ENCODE results near the gene MRPL20.

- TF ChIP-seq, protein P1, sequence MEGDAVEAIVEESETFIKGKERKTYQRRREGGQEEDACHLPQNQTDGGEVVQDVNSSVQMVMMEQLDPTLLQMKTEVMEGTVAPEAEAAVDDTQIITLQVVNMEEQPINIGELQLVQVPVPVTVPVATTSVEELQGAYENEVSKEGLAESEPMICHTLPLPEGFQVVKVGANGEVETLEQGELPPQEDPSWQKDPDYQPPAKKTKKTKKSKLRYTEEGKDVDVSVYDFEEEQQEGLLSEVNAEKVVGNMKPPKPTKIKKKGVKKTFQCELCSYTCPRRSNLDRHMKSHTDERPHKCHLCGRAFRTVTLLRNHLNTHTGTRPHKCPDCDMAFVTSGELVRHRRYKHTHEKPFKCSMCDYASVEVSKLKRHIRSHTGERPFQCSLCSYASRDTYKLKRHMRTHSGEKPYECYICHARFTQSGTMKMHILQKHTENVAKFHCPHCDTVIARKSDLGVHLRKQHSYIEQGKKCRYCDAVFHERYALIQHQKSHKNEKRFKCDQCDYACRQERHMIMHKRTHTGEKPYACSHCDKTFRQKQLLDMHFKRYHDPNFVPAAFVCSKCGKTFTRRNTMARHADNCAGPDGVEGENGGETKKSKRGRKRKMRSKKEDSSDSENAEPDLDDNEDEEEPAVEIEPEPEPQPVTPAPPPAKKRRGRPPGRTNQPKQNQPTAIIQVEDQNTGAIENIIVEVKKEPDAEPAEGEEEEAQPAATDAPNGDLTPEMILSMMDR (IDR thresholded peaks at IDR 0.05; ENCODE audit: low read depth, low read length, missing input control), result no peak
- TF ChIP-seq RAD21 (IDR thresholded peaks at IDR 0.05) (no peak), TAF1 (conservative IDR thresholded peaks at IDR 0.05) (no peak), EGR1 (IDR thresholded peaks at IDR 0.05; ENCODE audit: low read depth in 2 of 2) (no peak), RXRA (IDR thresholded peaks at IDR 0.05) (no peak), YY1 (IDR thresholded peaks at IDR 0.05) (no peak), FOXA1 (IDR thresholded peaks at IDR 0.05) (no peak)
- TF ChIP-seq, protein P2, sequence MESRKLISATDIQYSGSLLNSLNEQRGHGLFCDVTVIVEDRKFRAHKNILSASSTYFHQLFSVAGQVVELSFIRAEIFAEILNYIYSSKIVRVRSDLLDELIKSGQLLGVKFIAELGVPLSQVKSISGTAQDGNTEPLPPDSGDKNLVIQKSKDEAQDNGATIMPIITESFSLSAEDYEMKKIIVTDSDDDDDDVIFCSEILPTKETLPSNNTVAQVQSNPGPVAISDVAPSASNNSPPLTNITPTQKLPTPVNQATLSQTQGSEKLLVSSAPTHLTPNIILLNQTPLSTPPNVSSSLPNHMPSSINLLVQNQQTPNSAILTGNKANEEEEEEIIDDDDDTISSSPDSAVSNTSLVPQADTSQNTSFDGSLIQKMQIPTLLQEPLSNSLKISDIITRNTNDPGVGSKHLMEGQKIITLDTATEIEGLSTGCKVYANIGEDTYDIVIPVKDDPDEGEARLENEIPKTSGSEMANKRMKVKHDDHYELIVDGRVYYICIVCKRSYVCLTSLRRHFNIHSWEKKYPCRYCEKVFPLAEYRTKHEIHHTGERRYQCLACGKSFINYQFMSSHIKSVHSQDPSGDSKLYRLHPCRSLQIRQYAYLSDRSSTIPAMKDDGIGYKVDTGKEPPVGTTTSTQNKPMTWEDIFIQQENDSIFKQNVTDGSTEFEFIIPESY (IDR thresholded peaks at IDR 0.05), result no peak
- TF ChIP-seq, protein P3, sequence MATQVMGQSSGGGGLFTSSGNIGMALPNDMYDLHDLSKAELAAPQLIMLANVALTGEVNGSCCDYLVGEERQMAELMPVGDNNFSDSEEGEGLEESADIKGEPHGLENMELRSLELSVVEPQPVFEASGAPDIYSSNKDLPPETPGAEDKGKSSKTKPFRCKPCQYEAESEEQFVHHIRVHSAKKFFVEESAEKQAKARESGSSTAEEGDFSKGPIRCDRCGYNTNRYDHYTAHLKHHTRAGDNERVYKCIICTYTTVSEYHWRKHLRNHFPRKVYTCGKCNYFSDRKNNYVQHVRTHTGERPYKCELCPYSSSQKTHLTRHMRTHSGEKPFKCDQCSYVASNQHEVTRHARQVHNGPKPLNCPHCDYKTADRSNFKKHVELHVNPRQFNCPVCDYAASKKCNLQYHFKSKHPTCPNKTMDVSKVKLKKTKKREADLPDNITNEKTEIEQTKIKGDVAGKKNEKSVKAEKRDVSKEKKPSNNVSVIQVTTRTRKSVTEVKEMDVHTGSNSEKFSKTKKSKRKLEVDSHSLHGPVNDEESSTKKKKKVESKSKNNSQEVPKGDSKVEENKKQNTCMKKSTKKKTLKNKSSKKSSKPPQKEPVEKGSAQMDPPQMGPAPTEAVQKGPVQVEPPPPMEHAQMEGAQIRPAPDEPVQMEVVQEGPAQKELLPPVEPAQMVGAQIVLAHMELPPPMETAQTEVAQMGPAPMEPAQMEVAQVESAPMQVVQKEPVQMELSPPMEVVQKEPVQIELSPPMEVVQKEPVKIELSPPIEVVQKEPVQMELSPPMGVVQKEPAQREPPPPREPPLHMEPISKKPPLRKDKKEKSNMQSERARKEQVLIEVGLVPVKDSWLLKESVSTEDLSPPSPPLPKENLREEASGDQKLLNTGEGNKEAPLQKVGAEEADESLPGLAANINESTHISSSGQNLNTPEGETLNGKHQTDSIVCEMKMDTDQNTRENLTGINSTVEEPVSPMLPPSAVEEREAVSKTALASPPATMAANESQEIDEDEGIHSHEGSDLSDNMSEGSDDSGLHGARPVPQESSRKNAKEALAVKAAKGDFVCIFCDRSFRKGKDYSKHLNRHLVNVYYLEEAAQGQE (IDR thresholded peaks at IDR 0.05), result no peak
- TF ChIP-seq, protein P4, sequence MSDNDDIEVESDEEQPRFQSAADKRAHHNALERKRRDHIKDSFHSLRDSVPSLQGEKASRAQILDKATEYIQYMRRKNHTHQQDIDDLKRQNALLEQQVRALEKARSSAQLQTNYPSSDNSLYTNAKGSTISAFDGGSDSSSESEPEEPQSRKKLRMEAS (IDR thresholded peaks at IDR 0.05), result no peak
Measured at GRCh38 chr1:1399872-1400575, 7.1 kb downstream of the MRPL20 start.

Data from liver (tissue), 3 donors.